Right renal cortex interstitium (tissue), 3 donors: Measurements from ENCODE around the gene XCL2. TPM values are rescaled to one million over a fixed set of nuclear protein-coding genes. Genes with fewer than 3 reads are reported as not detected.
"Not testable (repeated sequence)": the region's sequence is repeated elsewhere in the genome, so short reads cannot be mapped to it uniquely, and the experiment has no call there.

ENCODE experiments used
- DNase-seq, 3 donors: peaks; one replicate each; pipeline ENCODE4 v3.0.0-alpha.2; 2013; ENCODE audit warnings: low read depth in 3 of 3, low spot score in 2 of 3
- polyA plus RNA-seq, 3 donors: library from polyadenylated mRNA; unstranded; fragments of 120-200 nt; gene quantifications; one replicate each; pipeline ENCODE4 v1.2.1, GENCODE V29; 2013; ENCODE audit not compliant: insufficient read length in 3 of 3

The XCL2 gene
- under 1 TPM in 1 of 3 donors, not detected in 2; 0.33 TPM for polyA plus RNA-seq

- DNase-seq: not testable (repeated sequence)
Observed at GRCh38 chr1:168543840-168544498, at the start of gene XCL2. TSS of gene XCL2 (minus strand) at chr1:168543997. CDS start at chr1:168543964, 33 bp downstream.

- DNase-seq: no peak
Observed at GRCh38 chr1:168591641-168592250, 47.9 kb upstream of the XCL2 start.

- DNase-seq: no peak
Observed at GRCh38 chr1:168591066-168591465, 47.3 kb upstream of the XCL2 start.

GRCh38 chr1:168589167-168589566 is 45.4 kb upstream of the XCL2 start:
- DNase-seq: no peak

- DNase-seq: no peak
Observed at GRCh38 chr1:168585937-168586336, 42.1 kb upstream of the XCL2 start.

- no peak for DNase-seq
Observed at GRCh38 chr1:168585191-168585590, 41.4 kb upstream of the XCL2 start.

- DNase-seq: no peak
Observed at GRCh38 chr1:168583571-168583970, 39.8 kb upstream of the XCL2 start.

- peak in 1 of 3 donors; percentile 15 for DNase-seq
Observed at GRCh38 chr1:168582688-168583336, 39.0 kb upstream of the XCL2 start.

- DNase-seq: no peak
Observed at GRCh38 chr1:168581817-168582572, 38.2 kb upstream of the XCL2 start.

- DNase-seq: not testable (repeated sequence)
Observed at GRCh38 chr1:168580991-168581390, 37.2 kb upstream of the XCL2 start.

- DNase-seq: not testable (repeated sequence)
Observed at GRCh38 chr1:168580290-168580689, 36.5 kb upstream of the XCL2 start.

- not testable (repeated sequence) for DNase-seq
Observed at GRCh38 chr1:168578531-168579185, 34.9 kb upstream of the XCL2 start.

- DNase-seq: not testable (repeated sequence)
Observed at GRCh38 chr1:168576245-168576688, 32.5 kb upstream of the XCL2 start, which contains the start of gene XCL1. TSS of gene XCL1 (plus strand) at chr1:168576605. CDS start at chr1:168576638, 33 bp downstream.

- DNase-seq: not testable (repeated sequence)
Observed at GRCh38 chr1:168574234-168574633, 30.4 kb upstream of the XCL2 start.

- DNase-seq: no peak
Observed at GRCh38 chr1:168572633-168573032, 28.8 kb upstream of the XCL2 start.

GRCh38 chr1:168570652-168571051 is 26.9 kb upstream of the XCL2 start:
- DNase-seq: no peak

GRCh38 chr1:168568346-168568745 is 24.5 kb upstream of the XCL2 start:
- no peak for DNase-seq

- DNase-seq: no peak
Observed at GRCh38 chr1:168567568-168567967, 23.8 kb upstream of the XCL2 start.

- no peak for DNase-seq
Observed at GRCh38 chr1:168567007-168567406, 23.2 kb upstream of the XCL2 start.

- DNase-seq: no peak
Observed at GRCh38 chr1:168565825-168566224, 22.0 kb upstream of the XCL2 start.
